ENCODE results near the gene CYP4F2. TPM values are rescaled to one million over a fixed set of nuclear protein-coding genes. Genes with fewer than 3 reads are reported as not detected.
A peak's percentile ranks its signal among the peaks of the same experiment; 100 is the strongest.

Gene CYP4F2
- total and polyA plus RNA-seq, 9 of the 15 experiments (the other 6 are each of a cell fraction or from before 2014, with no cell fraction given), result 0.10 to 0.56 (median 0.32) TPM; not detected in 2

GRCh38 chr19:15836330-15837220 is 61.3 kb downstream of the CYP4F2 start (continued):
- TF ChIP-seq REST (IDR thresholded peaks at IDR 0.05; ENCODE audit: borderline replicate concordance), result peak; percentile 99
- TF ChIP-seq REST (CRISPR knock-in tag; IDR thresholded peaks at IDR 0.05; ENCODE audit: low read depth), result peak; percentile 81
- no peak for TF ChIP-seq ZNF395 (CRISPR knock-in tag; IDR thresholded peaks at IDR 0.05)
- no peak for TF ChIP-seq ZNF175 (CRISPR knock-in tag; IDR thresholded peaks at IDR 0.05; ENCODE audit: low read depth)
- TF ChIP-seq ZNF407 (IDR thresholded peaks at IDR 0.05; ENCODE audit: low read depth), result no peak
- peak; percentile 68 for TF ChIP-seq CHD2 (IDR thresholded peaks at IDR 0.05; ENCODE audit: low read depth, low read length)
- peak; percentile 71 for TF ChIP-seq HCFC1 (IDR thresholded peaks at IDR 0.05; ENCODE audit: low read depth, low read length)
- TF ChIP-seq GABPA (tag; conservative IDR thresholded peaks at IDR 0.05; ENCODE audit: low read depth), result peak; percentile 95
- peak; percentile 75 for TF ChIP-seq SUPT5H (IDR thresholded peaks at IDR 0.05)

All from K562 (cell line).